Measurements from ENCODE around the gene NUDT19.
"Not testable (repeated sequence)": the region's sequence is repeated elsewhere in the genome, so short reads cannot be mapped to it uniquely, and the experiment has no call there.

NUDT19 gene

GRCh38 chr19:32675720-32676185 lies 15.9 kb upstream of the NUDT19 start, which contains the start of gene RGS9BP:
Gene RGS9BP (plus strand): TSS chr19:32675848. CDS start chr19:32676264, 416 bp downstream.
- no peak for DNase-seq (ENCODE audit: low read depth)

GRCh38 chr19:32676186-32676894 lies 15.3 kb upstream of the NUDT19 start:
- no peak for DNase-seq (ENCODE audit: low read depth)

- no peak for DNase-seq (ENCODE audit: low read depth)
Measured at GRCh38 chr19:32676895-32677359, 14.7 kb upstream of the NUDT19 start.

- no peak for DNase-seq (ENCODE audit: low read depth)
Measured at GRCh38 chr19:32677657-32678056, 14.0 kb upstream of the NUDT19 start.

GRCh38 chr19:32680986-32681385 lies 10.6 kb upstream of the NUDT19 start:
- no peak for DNase-seq (ENCODE audit: low read depth)

- DNase-seq (ENCODE audit: low read depth): no peak
Measured at GRCh38 chr19:32682317-32682716, 9.3 kb upstream of the NUDT19 start.

GRCh38 chr19:32686847-32687475 lies 4.7 kb upstream of the NUDT19 start:
- DNase-seq (ENCODE audit: low read depth): no peak

GRCh38 chr19:32687681-32688080 lies 3.9 kb upstream of the NUDT19 start:
- DNase-seq (ENCODE audit: low read depth): no peak

GRCh38 chr19:32688311-32688710 lies 3.3 kb upstream of the NUDT19 start:
- DNase-seq (ENCODE audit: low read depth): no peak

- no peak for DNase-seq (ENCODE audit: low read depth)
Measured at GRCh38 chr19:32691952-32692726, 518 bp downstream of the NUDT19 start.

- no peak for DNase-seq (ENCODE audit: low read depth)
Measured at GRCh38 chr19:32692727-32693061, 1.1 kb downstream of the NUDT19 start.

GRCh38 chr19:32693151-32694108 lies 1.8 kb downstream of the NUDT19 start:
- DNase-seq (ENCODE audit: low read depth): not testable (repeated sequence)

GRCh38 chr19:32694316-32694715 lies 2.7 kb downstream of the NUDT19 start:
- DNase-seq (ENCODE audit: low read depth): not testable (repeated sequence)

- DNase-seq (ENCODE audit: low read depth): not testable (repeated sequence)
Measured at GRCh38 chr19:32694851-32695250, 3.2 kb downstream of the NUDT19 start.

- not testable (repeated sequence) for DNase-seq (ENCODE audit: low read depth)
Measured at GRCh38 chr19:32695506-32695905, 3.9 kb downstream of the NUDT19 start.

GRCh38 chr19:32696771-32697170 lies 5.2 kb downstream of the NUDT19 start:
- DNase-seq (ENCODE audit: low read depth): not testable (repeated sequence)

- DNase-seq (ENCODE audit: low read depth): not testable (repeated sequence)
Measured at GRCh38 chr19:32700129-32700528, 8.5 kb downstream of the NUDT19 start.

GRCh38 chr19:32702010-32702409 lies 10.4 kb downstream of the NUDT19 start:
- no peak for DNase-seq (ENCODE audit: low read depth)

GRCh38 chr19:32704006-32704405 lies 12.4 kb downstream of the NUDT19 start:
- DNase-seq (ENCODE audit: low read depth): not testable (repeated sequence)

- DNase-seq (ENCODE audit: low read depth): no peak
Measured at GRCh38 chr19:32708457-32708856, 16.8 kb downstream of the NUDT19 start.

- DNase-seq (ENCODE audit: low read depth): no peak
Measured at GRCh38 chr19:32709032-32709431, 17.4 kb downstream of the NUDT19 start.

Measured in non-pigmented ciliary epithelial cell (primary cell).